Trophoblast cell (in vitro differentiated cells and primary cell): ENCODE measurements around the gene FREM3.
"Not testable (repeated sequence)": the region's sequence is repeated elsewhere in the genome, so short reads cannot be mapped to it uniquely, and the experiment has no call there.

Source experiments
- DNase-seq, 2 donors: peaks; one replicate each; pipeline ENCODE4 v3.0.0-alpha.2; 2016
- H2AFZ ChIP-seq: 2 replicates; pipeline ENCODE4 v1.6.1; 2013; ENCODE audit warnings: low read length, moderate library complexity, mild to moderate bottlenecking; ENCODE audit not compliant: insufficient read depth, poor library complexity
- H2AK5ac ChIP-seq: 2 replicates; pipeline ENCODE4 v1.6.1; 2013; ENCODE audit warnings: mild to moderate bottlenecking, low read length
- H2BK120ac ChIP-seq: 2 replicates; pipeline ENCODE4 v1.6.1; 2013; ENCODE audit warnings: low read length, mild to moderate bottlenecking, moderate library complexity; ENCODE audit not compliant: insufficient read depth, poor library complexity
- H2BK12ac ChIP-seq: 2 replicates; pipeline ENCODE4 v1.6.1; 2013; ENCODE audit warnings: mild to moderate bottlenecking, low read length, moderate library complexity
- H2BK5ac ChIP-seq: 2 replicates; pipeline ENCODE4 v1.6.1; 2013; ENCODE audit warnings: low read length, low read depth, moderate library complexity, mild to moderate bottlenecking; ENCODE audit not compliant: poor library complexity
- H3K14ac ChIP-seq: 2 replicates; pipeline ENCODE4 v1.6.1; 2013; ENCODE audit warnings: mild to moderate bottlenecking, low read length
- H3K18ac ChIP-seq: 2 replicates; pipeline ENCODE4 v1.6.1; 2013; ENCODE audit warnings: mild to moderate bottlenecking, low read length
- H3K23ac ChIP-seq: 2 replicates; pipeline ENCODE4 v1.6.1; 2013; ENCODE audit warnings: low read length
- H3K27ac ChIP-seq: 2 replicates; pipeline ENCODE4 v1.5.1; 2013; ENCODE audit warnings: low read depth, mild to moderate bottlenecking, inconsistent platforms, low read length, moderate library complexity
- H3K27me3 ChIP-seq: 2 replicates; pipeline ENCODE4 v1.6.1; 2013; ENCODE audit warnings: inconsistent platforms, mild to moderate bottlenecking, low read length, moderate library complexity; ENCODE audit not compliant: insufficient read depth
- H3K36me3 ChIP-seq, 2 experiments: 1 replicate in 1 of 2; 2 replicates in 1 of 2; pipeline ENCODE4 v1.6.1; 2013; ENCODE audit warnings: low read length in 2 of 2, mild to moderate bottlenecking in 2 of 2, moderate library complexity in 1 of 2; ENCODE audit not compliant: insufficient read depth in 2 of 2, control insufficient read depth in 1 of 2
- H3K4ac ChIP-seq: 2 replicates; pipeline ENCODE4 v1.6.1; 2013; ENCODE audit warnings: low read depth, mild to moderate bottlenecking, low read length, moderate library complexity
- H3K4me1 ChIP-seq, 2 experiments: 1 replicate in 1 of 2; 2 replicates in 1 of 2; pipeline ENCODE4 v1.6.1; 2013; ENCODE audit warnings: low read length in 2 of 2, mild to moderate bottlenecking in 2 of 2, moderate library complexity in 1 of 2; ENCODE audit not compliant: insufficient read depth in 2 of 2, control insufficient read depth in 1 of 2
- H3K4me2 ChIP-seq: 2 replicates; pipeline ENCODE4 v1.6.1; 2013; ENCODE audit warnings: inconsistent platforms, mild to moderate bottlenecking, low read length, moderate library complexity
- H3K4me3 ChIP-seq: 2 replicates; pipeline ENCODE4 v1.5.1; 2013; ENCODE audit warnings: mild to moderate bottlenecking, low read depth, low read length, inconsistent platforms
- H3K79me1 ChIP-seq: one replicate; pipeline ENCODE4 v1.6.1; 2013; ENCODE audit warnings: low read length
- H3K79me2 ChIP-seq: 2 replicates; pipeline ENCODE4 v1.6.1; 2013; ENCODE audit warnings: low read length, mild to moderate bottlenecking; ENCODE audit not compliant: control insufficient read depth, insufficient read depth, poor library complexity
- H3K9ac ChIP-seq: 2 replicates; pipeline ENCODE4 v1.6.1; 2013; ENCODE audit warnings: mild to moderate bottlenecking, low read length
- H3K9me3 ChIP-seq: 2 replicates; pipeline ENCODE4 v1.6.1; 2013; ENCODE audit warnings: low read depth, mild to moderate bottlenecking, control low read depth, inconsistent platforms, low read length; ENCODE audit not compliant: insufficient read depth
- H4K12ac ChIP-seq: 2 replicates; pipeline ENCODE4 v1.6.1; 2013; ENCODE audit warnings: low read depth, mild to moderate bottlenecking, low read length, moderate library complexity
- H4K8ac ChIP-seq: 2 replicates; pipeline ENCODE4 v1.6.1; 2013; ENCODE audit warnings: low read depth, mild to moderate bottlenecking, low read length, moderate library complexity
- H4K91ac ChIP-seq: one replicate; pipeline ENCODE4 v1.6.1; 2013; ENCODE audit warnings: low read depth, mild to moderate bottlenecking, low read length, moderate library complexity
- WGBS: extraction: QIAGEN DNeasy Blood & Tissue Kit; methylation state at CpG from one replicate; pipeline ENCODE4 v1.1.7; 2013; ENCODE audit warnings: missing lambda C conversion rate; ENCODE audit not compliant: insufficient read length, insufficient coverage; ENCODE audit errors: extremely low coverage; 5-methylcytosine and 5-hydroxymethylcytosine counted together

The FREM3 gene

DNA sequence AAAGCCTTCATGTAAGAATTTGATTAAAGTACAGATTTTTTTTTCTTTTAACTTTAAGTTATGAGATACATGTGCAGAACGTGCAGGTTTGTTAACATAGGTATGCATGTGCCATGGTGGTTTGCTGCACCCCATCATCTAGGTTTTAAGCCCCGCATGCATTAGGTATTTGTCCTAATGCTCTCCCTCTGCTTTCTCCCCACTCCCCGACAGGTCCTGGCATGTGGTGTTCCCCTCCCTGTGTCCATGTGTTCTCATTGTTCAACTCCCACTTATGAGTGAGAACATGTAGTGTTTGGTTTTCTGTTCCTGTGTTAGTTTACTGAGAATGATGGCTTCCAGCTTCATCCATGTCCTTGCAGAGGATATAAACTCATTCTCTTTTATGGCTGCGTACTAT, 172.4 kb downstream of the FREM3 start:
- not testable (repeated sequence) for H3K14ac ChIP-seq, H3K79me1 ChIP-seq, H2BK5ac ChIP-seq, H2AK5ac ChIP-seq, H3K9me3 ChIP-seq, H4K91ac ChIP-seq, H2BK120ac ChIP-seq, H3K23ac ChIP-seq, H4K8ac ChIP-seq, H3K27ac ChIP-seq, H3K18ac ChIP-seq, H3K9ac ChIP-seq, H3K4ac ChIP-seq, H3K4me3 ChIP-seq, H3K79me2 ChIP-seq, H4K12ac ChIP-seq, H3K4me1 ChIP-seq, H2BK12ac ChIP-seq, H3K27me3 ChIP-seq, H2AFZ ChIP-seq, DNase-seq, H3K4me2 ChIP-seq
- no CpG with 5 or more reads among the region's 4 CpGs for WGBS
- peaks cover 18 to 26% of the 10 kb centered on the region in 2 experiments for H3K36me3 ChIP-seq
